Measurements from ENCODE around the gene CXCL14. TPM values are rescaled to one million over a fixed set of nuclear protein-coding genes. Genes with fewer than 3 reads are reported as not detected.

The CXCL14 gene
- total RNA-seq, 1 experiment from 2014 or later: not detected

DNA sequence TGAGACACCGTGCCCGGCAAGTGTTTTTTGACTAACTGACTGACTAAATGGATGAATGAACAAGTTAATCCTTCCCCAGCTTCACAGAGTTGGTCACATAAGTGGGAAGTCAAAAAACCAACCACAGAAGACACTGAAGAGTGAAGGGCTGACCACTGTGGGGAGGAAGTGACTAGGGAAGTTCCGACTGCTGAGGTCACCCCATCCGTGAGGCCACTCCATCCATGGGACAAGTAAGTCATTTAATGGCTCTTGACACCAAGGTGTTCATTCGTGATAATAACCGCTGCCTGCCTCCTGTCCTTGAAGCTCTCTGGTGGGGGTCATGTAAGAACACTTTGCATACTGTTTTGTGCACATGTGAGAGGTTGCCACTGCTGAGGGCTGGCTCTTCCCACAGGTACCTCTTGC is 22.2 kb upstream of the CXCL14 start:
- ChIA-PET CTCF (no interaction called here), POLR2A (no interaction called here), RAD21 (ENCODE audit: low non-redundant PET in 1 of 2, low total read pairs in 2 of 2, uncharacterized antibody in 2 of 2, unreplicated experiment in 2 of 2) (no interaction called here)
- Histone ChIP-seq H3K79me2 (ENCODE audit: insufficient read depth, low read length) (no peaks in the 10 kb centered on the region), H3K4me1 (ENCODE audit: control insufficient read depth in 1 of 2, insufficient read depth in 2 of 2, low read length in 2 of 2) (no peaks in the 10 kb centered on the region), H3K9me2 (ENCODE audit: insufficient read depth) (no peaks in the 10 kb centered on the region), H3K9me3 (ENCODE audit: control insufficient read depth in 1 of 2, insufficient read depth in 1 of 2, low read depth in 1 of 2, low read length in 2 of 2) (no peaks in the 10 kb centered on the region), H3K4me3 (replicated peaks in 1 of 2; ENCODE audit: low read depth in 1 of 2, low read length in 2 of 2) (no peak overlapping the region), H3K27ac (ENCODE audit: low read depth, low read length) (no peak overlapping the region), H3K36me3 (ENCODE audit: control insufficient read depth in 1 of 2, insufficient read depth in 2 of 2, low read length in 2 of 2) (no peaks in the 10 kb centered on the region), H3K4me2 (ENCODE audit: low read length) (no peak overlapping the region), H3K9ac (ENCODE audit: low read length) (no peak overlapping the region), H3K27me3 (ENCODE audit: insufficient read depth, low read length) (peaks cover 23% of the 10 kb centered on the region), H4K20me1 (ENCODE audit: insufficient read depth) (no peaks in the 10 kb centered on the region), H2AFZ (ENCODE audit: low read depth, low read length, poor library complexity, severe bottlenecking) (no peak overlapping the region)
- intact Hi-C loops (cut with micrococcal nuclease): no loop called here
- DNase-seq (ENCODE audit: low read depth, low spot score) (no peak), ATAC-seq (no peak)
- no peak for TF ChIP-seq ZFX (IDR thresholded peaks at IDR 0.05)
- TF ChIP-seq POLR2AphosphoS5 (IDR thresholded peaks at IDR 0.05; ENCODE audit: low read depth, low read length): no peak
- TF ChIP-seq ZNF274 (IDR thresholded peaks at IDR 0.05; ENCODE audit: low read depth, low read length): no peak
- TF ChIP-seq EZH2phosphoT487 (IDR thresholded peaks at IDR 0.05; ENCODE audit: borderline replicate concordance): no peak
- no TSS peak for BruUV-seq (replicated peaks)

DNA sequence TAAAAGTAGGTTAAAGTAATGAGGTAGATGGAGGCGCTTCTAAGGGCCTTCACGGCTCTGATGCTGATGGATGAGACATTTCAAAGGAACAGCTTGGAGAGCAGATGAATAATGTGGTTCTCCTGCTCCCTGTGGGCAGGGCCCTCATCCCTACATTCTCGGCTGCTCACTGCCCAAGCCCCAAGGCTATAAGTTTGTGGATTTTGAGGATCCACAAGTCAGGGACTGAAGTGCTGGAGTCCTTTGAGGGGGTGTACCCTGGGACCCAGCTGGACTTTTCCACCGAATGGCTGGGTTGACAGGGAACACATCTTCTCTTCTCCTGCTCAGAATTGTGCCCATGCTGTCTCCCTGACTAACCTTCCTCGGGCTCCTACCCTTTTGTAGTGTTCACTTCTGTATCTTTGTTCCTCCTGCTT is 21.4 kb upstream of the CXCL14 start:
- no TSS peak for BruUV-seq (replicated peaks)
- Histone ChIP-seq H3K36me3 (ENCODE audit: control insufficient read depth in 1 of 2, insufficient read depth in 2 of 2, low read length in 2 of 2) (no peaks in the 10 kb centered on the region), H3K9ac (ENCODE audit: low read length) (no peak overlapping the region), H3K4me1 (ENCODE audit: control insufficient read depth in 1 of 2, insufficient read depth in 2 of 2, low read length in 2 of 2) (no peaks in the 10 kb centered on the region), H3K27ac (ENCODE audit: low read depth, low read length) (no peak overlapping the region), H3K4me3 (replicated peaks in 1 of 2; ENCODE audit: low read depth in 1 of 2, low read length in 2 of 2) (no peak overlapping the region), H3K79me2 (ENCODE audit: insufficient read depth, low read length) (no peaks in the 10 kb centered on the region), H3K9me2 (ENCODE audit: insufficient read depth) (no peaks in the 10 kb centered on the region), H3K9me3 (ENCODE audit: control insufficient read depth in 1 of 2, insufficient read depth in 1 of 2, low read depth in 1 of 2, low read length in 2 of 2) (no peaks in the 10 kb centered on the region), H4K20me1 (ENCODE audit: insufficient read depth) (no peaks in the 10 kb centered on the region), H3K27me3 (ENCODE audit: insufficient read depth, low read length) (peaks cover 27% of the 10 kb centered on the region), H2AFZ (ENCODE audit: low read depth, low read length, poor library complexity, severe bottlenecking) (no peak overlapping the region), H3K4me2 (ENCODE audit: low read length) (no peak overlapping the region)
- no peak for ATAC-seq
- intact Hi-C loops (cut with micrococcal nuclease): no loop called here
- CTCF ChIA-PET: no interaction called here
- no peak for DNase-seq (ENCODE audit: low read depth, low spot score)
- RAD21 ChIA-PET (ENCODE audit: low non-redundant PET in 1 of 2, low total read pairs in 2 of 2, uncharacterized antibody in 2 of 2, unreplicated experiment in 2 of 2): no interaction called here
- TF ChIP-seq CBX3 (IDR thresholded peaks at IDR 0.05; ENCODE audit: low read depth): no peak
- no peak for TF ChIP-seq POLR2AphosphoS5 (IDR thresholded peaks at IDR 0.05; ENCODE audit: low read depth, low read length)
- TF ChIP-seq EZH2phosphoT487 (IDR thresholded peaks at IDR 0.05; ENCODE audit: borderline replicate concordance): no peak
- no peak for TF ChIP-seq FOSL1 (IDR thresholded peaks at IDR 0.05; ENCODE audit: low read depth)
- no peak for TF ChIP-seq EZH2 (IDR thresholded peaks at IDR 0.05)
- no peak for TF ChIP-seq SP1 (IDR thresholded peaks at IDR 0.05; ENCODE audit: low read depth)
- no peak for TF ChIP-seq SIN3A (IDR thresholded peaks at IDR 0.05; ENCODE audit: low read depth)
- TF ChIP-seq POLR2A (IDR thresholded peaks at IDR 0.05; ENCODE audit: borderline replicate concordance, extremely low read depth, insufficient read depth, insufficient read length): no peak
- TF ChIP-seq YY1 (IDR thresholded peaks at IDR 0.05; ENCODE audit: extremely low read depth, insufficient replicate concordance, low read depth, low read length): no peak
- POLR2A ChIA-PET: no interaction called here
